ENCODE results near the gene TGFA. TPM values are rescaled to one million over a fixed set of nuclear protein-coding genes. Genes with fewer than 3 reads are reported as not detected.

TGFA gene
- total RNA-seq, 1 donor from 2014 or later = not detected

- Mint-ChIP-seq H3K27me3 (ENCODE audit: insufficient read depth, low read depth) (peaks cover 5% of the 10 kb centered on the region), H3K9me3 (peaks cover 8% of the 10 kb centered on the region), H3K27ac (no peak overlapping the region), H3K4me3 (no peak overlapping the region), H3K36me3 (no peaks in the 10 kb centered on the region), H3K4me1 (peaks cover 6% of the 10 kb centered on the region)
- no peak overlapping the region for H3K4me3 ChIP-seq
- no peak for DNase-seq (ENCODE audit: low spot score)
- no peaks in the 10 kb centered on the region for H3K79me2 ChIP-seq (ENCODE audit: low read depth)
- no peak overlapping the region for H2AFZ ChIP-seq (replicated peaks)
- peaks cover 12% of the 10 kb centered on the region for H3K4me1 ChIP-seq
- no peaks in the 10 kb centered on the region for H3F3A ChIP-seq (ENCODE audit: low read depth)
- no peak overlapping the region for H3K9ac ChIP-seq
- H3K9me3 ChIP-seq (ENCODE audit: low read depth) = no peaks in the 10 kb centered on the region
- TF ChIP-seq EZH2 (IDR thresholded peaks at IDR 0.05) (no peak), EZH2phosphoT487 (IDR thresholded peaks at IDR 0.05) (no peak)
- TF ChIP-seq, protein P1, sequence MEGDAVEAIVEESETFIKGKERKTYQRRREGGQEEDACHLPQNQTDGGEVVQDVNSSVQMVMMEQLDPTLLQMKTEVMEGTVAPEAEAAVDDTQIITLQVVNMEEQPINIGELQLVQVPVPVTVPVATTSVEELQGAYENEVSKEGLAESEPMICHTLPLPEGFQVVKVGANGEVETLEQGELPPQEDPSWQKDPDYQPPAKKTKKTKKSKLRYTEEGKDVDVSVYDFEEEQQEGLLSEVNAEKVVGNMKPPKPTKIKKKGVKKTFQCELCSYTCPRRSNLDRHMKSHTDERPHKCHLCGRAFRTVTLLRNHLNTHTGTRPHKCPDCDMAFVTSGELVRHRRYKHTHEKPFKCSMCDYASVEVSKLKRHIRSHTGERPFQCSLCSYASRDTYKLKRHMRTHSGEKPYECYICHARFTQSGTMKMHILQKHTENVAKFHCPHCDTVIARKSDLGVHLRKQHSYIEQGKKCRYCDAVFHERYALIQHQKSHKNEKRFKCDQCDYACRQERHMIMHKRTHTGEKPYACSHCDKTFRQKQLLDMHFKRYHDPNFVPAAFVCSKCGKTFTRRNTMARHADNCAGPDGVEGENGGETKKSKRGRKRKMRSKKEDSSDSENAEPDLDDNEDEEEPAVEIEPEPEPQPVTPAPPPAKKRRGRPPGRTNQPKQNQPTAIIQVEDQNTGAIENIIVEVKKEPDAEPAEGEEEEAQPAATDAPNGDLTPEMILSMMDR (IDR thresholded peaks at IDR 0.05) = no peak
- H3K27me3 ChIP-seq = no peaks in the 10 kb centered on the region
- H3K27ac ChIP-seq = no peak overlapping the region
- no peaks in the 10 kb centered on the region for H3K36me3 ChIP-seq
- no peaks in the 10 kb centered on the region for H4K20me1 ChIP-seq (ENCODE audit: low read depth)
- H3K4me2 ChIP-seq = no peak overlapping the region
These were observed 17.0 kb downstream of the TGFA start for GRCh38 chr2:70536517-70537055.

DNA sequence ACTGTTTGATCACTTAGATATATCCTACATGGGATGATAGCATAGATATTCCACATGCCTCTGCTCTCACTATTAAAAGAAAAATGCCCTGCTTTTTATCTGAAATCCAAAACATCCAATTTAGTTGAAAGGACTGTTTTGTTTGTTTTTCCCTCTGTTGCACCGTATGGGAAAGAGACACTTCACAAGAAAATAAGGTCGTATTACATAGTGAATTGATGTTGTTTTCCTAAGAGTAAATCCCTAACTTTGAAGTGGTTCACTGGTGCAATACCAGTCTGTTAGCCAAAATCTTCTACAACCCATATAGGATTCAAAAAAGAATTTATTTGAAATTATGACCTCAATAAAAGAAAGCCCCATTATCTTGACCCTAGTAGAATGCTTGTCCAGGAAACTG is 18.1 kb downstream of the TGFA start:
- Mint-ChIP-seq H3K27ac (no peak overlapping the region), H3K27me3 (ENCODE audit: insufficient read depth, low read depth) (peaks cover 5% of the 10 kb centered on the region), H3K4me3 (no peak overlapping the region), H3K9me3 (peaks cover 8% of the 10 kb centered on the region), H3K4me1 (peaks cover 2% of the 10 kb centered on the region), H3K36me3 (no peaks in the 10 kb centered on the region)
- H4K20me1 ChIP-seq (ENCODE audit: low read depth) = no peaks in the 10 kb centered on the region
- H3K9ac ChIP-seq = no peak overlapping the region
- peaks cover 12% of the 10 kb centered on the region for H3K4me1 ChIP-seq
- TF ChIP-seq, protein P1 (IDR thresholded peaks at IDR 0.05) = no peak
- TF ChIP-seq EZH2 (IDR thresholded peaks at IDR 0.05) (no peak), EZH2phosphoT487 (IDR thresholded peaks at IDR 0.05) (no peak)
- no peaks in the 10 kb centered on the region for H3K9me3 ChIP-seq (ENCODE audit: low read depth)
- no peak overlapping the region for H3K4me2 ChIP-seq
- no peaks in the 10 kb centered on the region for H3F3A ChIP-seq (ENCODE audit: low read depth)
- no peak overlapping the region for H3K27ac ChIP-seq
- no peak overlapping the region for H2AFZ ChIP-seq (replicated peaks)
- H3K79me2 ChIP-seq (ENCODE audit: low read depth) = no peaks in the 10 kb centered on the region
- no peak overlapping the region for H3K4me3 ChIP-seq
- H3K27me3 ChIP-seq = no peaks in the 10 kb centered on the region
- no peak for DNase-seq (ENCODE audit: low spot score)
- H3K36me3 ChIP-seq = no peaks in the 10 kb centered on the region

DNA sequence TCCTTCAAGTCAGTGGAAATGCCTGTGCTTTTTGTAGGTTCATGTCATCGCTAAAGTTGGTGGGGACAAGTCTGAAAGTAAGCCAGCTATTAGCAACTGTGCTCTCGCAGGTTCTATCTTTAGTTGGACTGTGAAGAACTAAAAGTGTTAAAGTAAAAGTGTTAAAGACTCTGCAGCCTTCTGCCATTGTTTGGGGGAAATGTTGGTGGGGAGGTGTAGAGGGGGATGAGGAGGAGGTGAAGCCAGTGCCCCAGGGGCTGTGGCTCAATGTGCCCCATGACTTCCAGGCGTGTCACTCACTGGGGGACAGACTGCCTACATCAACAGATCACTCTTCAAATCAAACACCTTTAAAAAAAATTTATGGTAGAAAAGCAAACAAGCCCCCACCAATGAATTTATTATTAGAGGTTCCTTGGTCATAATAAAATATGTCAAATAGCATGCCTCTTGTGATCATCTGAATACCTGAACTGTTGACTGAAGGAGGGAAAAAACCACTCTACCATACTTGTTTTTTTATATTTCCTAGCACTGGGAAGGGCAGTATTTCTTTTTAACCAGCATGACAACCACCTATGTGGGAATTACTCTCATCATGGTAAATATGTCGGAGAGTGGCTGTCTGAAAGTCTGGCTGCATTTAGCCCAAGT is 19.3 kb downstream of the TGFA start:
- no peak for DNase-seq (ENCODE audit: low spot score)
- TF ChIP-seq EZH2phosphoT487 (IDR thresholded peaks at IDR 0.05) (no peak), EZH2 (IDR thresholded peaks at IDR 0.05) (no peak)
- TF ChIP-seq, protein P1 (IDR thresholded peaks at IDR 0.05) = no peak
- H3F3A ChIP-seq (ENCODE audit: low read depth) = no peaks in the 10 kb centered on the region
- peaks cover 12% of the 10 kb centered on the region for H3K4me1 ChIP-seq
- no peaks in the 10 kb centered on the region for H3K79me2 ChIP-seq (ENCODE audit: low read depth)
- Mint-ChIP-seq H3K27ac (no peak overlapping the region), H3K4me3 (no peak overlapping the region), H3K27me3 (ENCODE audit: insufficient read depth, low read depth) (peaks cover 5% of the 10 kb centered on the region), H3K36me3 (no peaks in the 10 kb centered on the region), H3K4me1 (peaks cover 2% of the 10 kb centered on the region), H3K9me3 (peaks cover 8% of the 10 kb centered on the region)
- H3K4me2 ChIP-seq = no peak overlapping the region
- no peaks in the 10 kb centered on the region for H3K27me3 ChIP-seq
- no peak overlapping the region for H3K9ac ChIP-seq
- H3K4me3 ChIP-seq = no peak overlapping the region
- H3K9me3 ChIP-seq (ENCODE audit: low read depth) = no peaks in the 10 kb centered on the region
- peak overlapping the region; percentile 68 for H2AFZ ChIP-seq (replicated peaks)
- no peaks in the 10 kb centered on the region for H3K36me3 ChIP-seq
- no peaks in the 10 kb centered on the region for H4K20me1 ChIP-seq (ENCODE audit: low read depth)
- H3K27ac ChIP-seq = no peak overlapping the region
